Erythroblast (primary cell): ENCODE measurements around the gene TOMM6.
"Not testable (repeated sequence)": the region's sequence is repeated elsewhere in the genome, so short reads cannot be mapped to it uniquely, and the experiment has no call there.

Experiments
- GATA1 ChIP-seq: IDR thresholded peaks from 2 replicates; pipeline ENCODE4 v1.6.1; 2011; ENCODE audit warnings: low read depth, mild to moderate bottlenecking, control low read depth, low read length, moderate library complexity
- POLR2A ChIP-seq: IDR thresholded peaks from 2 replicates; pipeline ENCODE4 v1.6.1; 2011; ENCODE audit warnings: mild to moderate bottlenecking, low read length

DNA sequence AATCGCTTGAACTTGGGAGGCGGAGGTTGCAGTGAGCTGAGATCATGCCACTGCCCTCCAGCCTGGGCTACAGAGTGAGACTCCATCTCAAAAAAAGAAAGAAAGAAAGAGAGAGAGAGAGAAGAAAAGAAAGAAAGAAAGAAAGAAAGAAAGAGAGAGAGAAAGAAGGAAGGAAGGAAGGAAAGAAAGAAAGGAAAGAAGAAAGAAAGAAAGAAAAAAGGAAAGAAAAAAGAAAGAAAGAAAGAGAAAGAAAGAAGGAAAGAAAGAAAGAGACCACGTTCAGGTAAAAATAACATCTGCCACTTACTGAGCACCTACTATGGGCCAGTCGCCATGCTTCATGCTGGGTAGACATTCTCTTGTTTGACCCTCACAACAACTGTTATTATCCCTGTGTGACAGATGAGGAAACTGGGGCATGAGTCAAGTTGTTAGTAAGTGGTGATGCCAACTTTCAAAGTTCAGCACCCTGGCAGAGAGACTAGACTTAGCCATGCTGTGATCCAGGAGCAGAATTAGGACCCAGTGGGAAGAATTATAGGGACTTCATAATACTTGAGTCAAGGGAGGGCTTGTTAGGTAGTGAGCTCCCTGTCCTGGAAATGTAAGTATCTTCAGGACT, 21.3 kb upstream of the TOMM6 start:
- not testable (repeated sequence) for TF ChIP-seq POLR2A, GATA1
